ENCODE data around the gene WRAP73.

- no peak for TF ChIP-seq POLR2AphosphoS5 (IDR thresholded peaks at IDR 0.05; ENCODE audit: insufficient read depth in 1 of 2, low read depth in 1 of 2)
- TF ChIP-seq CTCF (IDR thresholded peaks at IDR 0.05), result no peak
- no peak for TF ChIP-seq POLR2A (IDR thresholded peaks at IDR 0.05)
Observed at GRCh38 chr1:3660704-3661103, 10.8 kb upstream of the WRAP73 start.
